GM12874 (cell line): ENCODE data around the gene OTOG.

Experiments used
- TF ChIP-seq, protein P1 (sequence below): IDR thresholded peaks from 2 replicates; pipeline ENCODE4 v1.5.1; 2011; ENCODE audit warnings: low read depth, mild to moderate bottlenecking, control low read depth, low read length, moderate library complexity; ENCODE audit not compliant: insufficient read depth

OTOG gene

DNA sequence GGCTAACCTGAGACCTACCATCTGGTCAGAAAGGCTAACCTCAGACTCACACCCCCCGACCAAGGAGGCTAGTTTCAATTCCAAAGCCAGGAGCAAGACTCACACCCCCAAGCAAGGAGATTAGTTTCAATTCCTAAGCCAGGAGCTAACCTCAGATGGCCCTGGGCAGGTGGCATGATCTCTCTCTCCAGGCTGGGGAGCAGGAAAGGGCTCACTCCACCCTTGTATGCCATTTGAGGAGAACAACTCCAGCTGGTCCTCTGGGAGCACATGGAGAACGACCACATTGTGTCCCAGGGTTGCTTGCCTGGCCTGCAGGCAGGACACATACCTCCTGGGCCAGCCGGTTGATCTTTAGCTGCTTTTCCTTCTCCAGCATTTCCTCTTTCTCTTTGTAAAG lies 35.5 kb upstream of the OTOG start:
- TF ChIP-seq, protein P1, sequence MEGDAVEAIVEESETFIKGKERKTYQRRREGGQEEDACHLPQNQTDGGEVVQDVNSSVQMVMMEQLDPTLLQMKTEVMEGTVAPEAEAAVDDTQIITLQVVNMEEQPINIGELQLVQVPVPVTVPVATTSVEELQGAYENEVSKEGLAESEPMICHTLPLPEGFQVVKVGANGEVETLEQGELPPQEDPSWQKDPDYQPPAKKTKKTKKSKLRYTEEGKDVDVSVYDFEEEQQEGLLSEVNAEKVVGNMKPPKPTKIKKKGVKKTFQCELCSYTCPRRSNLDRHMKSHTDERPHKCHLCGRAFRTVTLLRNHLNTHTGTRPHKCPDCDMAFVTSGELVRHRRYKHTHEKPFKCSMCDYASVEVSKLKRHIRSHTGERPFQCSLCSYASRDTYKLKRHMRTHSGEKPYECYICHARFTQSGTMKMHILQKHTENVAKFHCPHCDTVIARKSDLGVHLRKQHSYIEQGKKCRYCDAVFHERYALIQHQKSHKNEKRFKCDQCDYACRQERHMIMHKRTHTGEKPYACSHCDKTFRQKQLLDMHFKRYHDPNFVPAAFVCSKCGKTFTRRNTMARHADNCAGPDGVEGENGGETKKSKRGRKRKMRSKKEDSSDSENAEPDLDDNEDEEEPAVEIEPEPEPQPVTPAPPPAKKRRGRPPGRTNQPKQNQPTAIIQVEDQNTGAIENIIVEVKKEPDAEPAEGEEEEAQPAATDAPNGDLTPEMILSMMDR: no peak

DNA sequence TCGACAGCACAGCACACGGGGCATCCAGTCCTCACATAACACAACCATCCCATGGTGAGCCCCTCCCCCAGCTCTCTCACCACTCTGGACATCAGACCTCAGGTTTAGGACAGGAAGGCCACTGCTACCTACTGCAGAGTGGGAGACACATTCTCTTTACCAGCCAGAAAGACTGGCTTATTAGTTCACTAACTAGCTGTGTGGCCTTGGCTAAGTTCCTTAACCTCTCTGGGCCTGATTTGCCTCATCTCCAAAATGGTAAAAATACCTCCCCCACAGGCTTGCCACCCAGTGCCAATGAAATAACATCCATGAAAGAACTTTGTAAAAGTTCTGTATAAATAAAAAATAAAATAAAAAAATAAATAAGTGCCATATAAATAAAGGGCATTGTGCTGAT lies 35.0 kb upstream of the OTOG start:
- TF ChIP-seq, protein P1: no peak

DNA sequence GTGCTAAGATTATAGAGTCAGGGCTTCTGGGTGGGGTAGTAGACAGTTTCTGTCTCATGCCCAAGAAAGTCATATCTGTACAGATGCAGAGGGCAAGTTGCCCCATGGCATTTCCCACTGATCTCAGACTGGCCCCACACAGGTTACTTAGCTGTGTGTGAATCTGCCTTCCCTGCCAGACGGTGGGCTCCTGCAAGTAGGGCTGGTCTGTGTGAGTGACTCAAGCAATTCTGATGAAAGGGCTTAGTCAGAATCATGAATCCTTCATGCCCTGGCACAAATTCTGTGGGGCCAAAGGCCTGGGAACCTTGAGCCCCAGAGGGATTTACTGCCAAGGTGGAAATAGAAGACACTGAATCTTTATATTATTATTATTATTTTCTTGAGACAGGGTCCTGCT lies 33.2 kb upstream of the OTOG start:
- TF ChIP-seq, protein P1: no peak

DNA sequence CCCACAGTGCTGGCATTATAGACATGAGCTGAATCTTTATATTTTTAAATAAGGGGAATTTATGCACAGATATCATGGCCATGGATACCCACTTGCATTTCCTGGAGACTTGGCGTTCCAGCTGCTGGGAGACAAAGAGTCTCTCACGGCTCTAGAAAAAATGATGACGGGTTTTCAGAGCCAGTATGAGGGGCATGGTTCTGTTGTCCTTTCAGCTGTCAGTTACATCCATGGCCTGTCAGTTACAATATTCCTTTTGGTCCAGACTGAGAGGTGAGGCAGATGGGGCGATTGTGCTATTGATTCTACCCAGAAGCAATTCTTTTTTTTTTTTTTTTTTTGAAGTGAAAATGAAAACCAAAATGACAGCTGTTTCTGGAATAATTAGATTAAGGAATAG lies 32.6 kb upstream of the OTOG start:
- TF ChIP-seq, protein P1: no peak

DNA sequence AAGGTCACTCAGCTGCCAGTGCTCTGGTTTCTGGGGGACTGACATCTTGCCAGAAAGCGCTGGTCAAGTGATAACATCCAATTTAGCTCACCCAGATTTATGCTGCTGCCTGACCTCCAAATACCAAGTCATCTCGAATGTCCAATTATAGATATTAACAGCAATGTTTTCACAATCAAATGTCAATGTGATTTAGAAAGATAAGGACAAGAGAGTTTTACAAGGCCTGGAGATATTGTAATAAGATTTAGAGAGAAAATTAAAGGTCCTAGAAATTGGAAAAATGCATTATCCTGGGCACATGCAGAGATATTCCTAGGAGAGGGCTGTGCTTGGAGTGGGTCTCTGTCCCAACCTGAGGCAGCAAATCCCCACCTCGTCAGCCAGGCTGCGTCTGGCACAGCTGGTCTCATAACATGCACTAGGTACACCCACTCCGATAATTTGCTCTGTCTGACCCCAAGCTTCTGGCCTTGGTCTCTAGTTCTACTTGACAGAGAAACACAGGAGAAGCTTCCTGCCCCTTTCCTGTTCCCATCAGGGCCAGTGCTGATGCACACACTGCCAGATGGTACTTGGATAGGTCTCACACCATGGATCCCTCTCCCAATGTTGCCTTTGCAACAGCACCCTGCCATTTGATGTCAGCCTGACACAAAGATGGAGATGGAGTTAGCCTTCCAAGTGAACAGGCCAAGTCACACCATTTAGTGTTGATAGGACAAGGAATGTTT lies 31.4 kb upstream of the OTOG start:
- TF ChIP-seq, protein P1: no peak

DNA sequence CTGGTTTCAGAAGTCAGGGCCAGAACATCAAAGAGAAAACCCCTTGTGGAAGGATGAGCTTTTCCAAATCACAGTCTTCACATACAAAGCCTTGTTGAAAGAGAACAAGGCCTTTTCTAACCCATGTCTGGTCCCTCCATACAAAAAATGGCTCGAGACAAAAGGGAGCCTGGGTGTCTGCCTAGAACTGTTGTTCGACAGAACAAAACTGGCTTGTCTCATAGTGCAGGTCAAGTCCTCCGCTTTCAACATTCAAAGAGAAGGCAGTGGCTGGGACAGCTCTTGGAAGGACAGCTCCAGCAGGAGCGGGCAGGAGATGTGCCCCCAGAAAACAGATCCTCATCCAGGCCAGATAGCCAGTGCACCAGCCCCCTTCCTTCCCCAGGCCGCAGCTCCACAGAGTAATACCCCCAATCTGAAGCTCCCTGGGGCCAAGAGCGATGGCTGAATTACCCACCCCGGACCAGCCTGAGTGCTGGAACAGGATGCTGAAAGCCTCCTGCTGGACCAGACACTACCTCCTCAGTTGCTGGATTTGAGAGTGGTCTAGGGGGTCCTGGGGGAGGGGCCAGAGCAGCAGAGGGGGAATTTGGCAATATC lies 30.4 kb upstream of the OTOG start:
- TF ChIP-seq, protein P1: no peak

DNA sequence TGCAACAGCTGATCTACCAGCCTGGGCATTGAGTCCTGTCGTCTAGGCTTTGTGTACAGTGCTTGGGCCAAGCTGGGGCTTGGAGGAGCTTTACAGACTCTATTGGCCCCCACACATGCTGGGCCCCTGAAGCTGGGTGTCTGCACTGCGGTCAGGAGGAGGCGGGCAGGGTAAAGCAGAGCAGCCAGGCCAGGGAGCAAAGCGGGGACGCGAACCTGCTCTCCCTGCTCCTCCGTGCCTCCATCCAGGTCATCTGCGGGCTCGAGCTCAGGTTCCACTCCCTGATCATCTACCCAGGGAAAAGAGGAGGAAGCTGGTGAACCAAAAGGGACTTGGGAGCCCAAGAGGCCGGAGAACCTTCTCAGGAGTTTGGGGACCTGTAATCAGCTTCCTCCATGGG lies 29.9 kb upstream of the OTOG start:
- TF ChIP-seq, protein P1: no peak
